AG09319 (cell line): Measurements from ENCODE around the gene HOXD12.

Experiments used
- DNase-seq: peaks from one replicate; pipeline ENCODE4 v3.0.0-alpha.2; 2010; ENCODE audit warnings: low read depth; ENCODE audit errors: extremely low read depth
- CTCF ChIP-seq: IDR thresholded peaks from 2 replicates; pipeline ENCODE4 v1.5.1; 2011; ENCODE audit warnings: low read depth, mild to moderate bottlenecking, inconsistent platforms, low read length, moderate library complexity

HOXD12 gene

GRCh38 chr2:176130957-176131847 is 31.6 kb downstream of the HOXD12 start:
- TF ChIP-seq CTCF, result no peak
- no peak for DNase-seq

DNA sequence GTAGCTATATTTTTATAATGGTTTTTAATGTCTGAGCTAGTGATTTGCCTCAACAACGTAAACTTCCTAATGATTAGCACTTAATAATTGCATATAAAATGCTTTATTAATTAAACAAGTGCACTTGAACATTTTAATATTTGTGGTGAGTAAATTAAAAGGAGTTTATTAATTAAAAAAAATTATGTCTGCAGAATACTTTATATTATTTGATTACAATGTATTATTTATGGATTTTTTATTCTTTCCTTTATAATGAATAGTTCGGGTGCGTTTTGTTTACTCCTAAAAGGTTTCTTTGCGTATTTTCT is 32.2 kb downstream of the HOXD12 start:
- no peak for DNase-seq
- TF ChIP-seq CTCF, result no peak

- TF ChIP-seq CTCF, result no peak
- no peak for DNase-seq
These were observed 32.9 kb downstream of the HOXD12 start for GRCh38 chr2:176132205-176133171.

DNA sequence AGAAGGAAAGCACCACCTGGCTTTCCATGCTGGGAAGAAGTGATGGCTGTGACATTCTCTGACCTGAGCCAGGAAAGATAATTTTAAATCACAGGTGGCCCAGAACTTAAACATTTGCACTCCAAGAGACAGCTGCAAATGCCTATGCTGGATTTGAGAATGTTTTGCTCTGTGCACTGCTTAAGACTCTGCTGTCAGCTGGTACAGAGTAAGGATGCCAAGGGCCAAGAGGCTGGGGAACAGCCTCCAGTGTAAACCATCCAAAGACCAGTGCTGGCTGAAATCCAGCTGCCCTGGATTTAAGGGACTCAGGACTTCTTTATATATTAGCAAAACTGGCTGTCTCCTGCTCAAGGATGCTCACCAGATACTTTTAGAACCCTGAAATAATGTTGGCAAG is 33.8 kb downstream of the HOXD12 start:
- DNase-seq, result no peak

GRCh38 chr2:176134035-176134434 is 34.4 kb downstream of the HOXD12 start:
- TF ChIP-seq CTCF, result no peak
- DNase-seq, result no peak

More for the DNA sequence above, 33.8 kb downstream of the HOXD12 start:
- no peak for TF ChIP-seq CTCF

DNA sequence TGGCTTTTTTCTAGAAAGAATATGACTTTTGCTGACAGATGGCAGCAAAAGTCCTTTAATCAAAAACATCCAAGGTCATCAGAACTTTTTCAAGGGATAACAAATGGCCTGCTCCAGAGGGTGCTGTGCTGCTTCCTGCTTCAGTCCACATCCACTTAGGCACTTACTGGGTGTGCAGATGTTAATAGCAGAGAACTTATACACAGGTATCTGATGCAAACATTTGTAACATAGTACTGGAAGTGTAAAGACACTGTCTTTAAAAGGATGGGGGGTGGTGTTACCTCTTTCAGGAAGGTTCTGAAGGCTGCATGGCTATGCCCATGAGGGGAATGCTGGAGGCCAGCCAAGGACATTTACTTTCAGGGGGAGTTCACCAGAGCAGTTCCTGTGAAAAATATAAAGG is 35.4 kb downstream of the HOXD12 start:
- no peak for DNase-seq
- no peak for TF ChIP-seq CTCF
